Osteoblast (primary cell): ENCODE data around the gene TEX14. TPM values are rescaled to one million over a fixed set of nuclear protein-coding genes. Genes with fewer than 3 reads are reported as not detected.
A peak's percentile ranks its signal among the peaks of the same experiment; 100 is the strongest.

ENCODE experiments used
- DNase-seq: peaks from one replicate; pipeline ENCODE4 v3.0.0; 2011; ENCODE audit warnings: low spot score, mixed read lengths; ENCODE audit not compliant: insufficient read length; ENCODE audit errors: missing footprints
- H2AFZ ChIP-seq: 2 replicates; pipeline ENCODE4 v1.6.0; 2011; ENCODE audit warnings: mild to moderate bottlenecking, low read length
- H3K27ac ChIP-seq: 2 replicates; pipeline ENCODE4 v1.5.1; 2011; ENCODE audit warnings: mild to moderate bottlenecking, low read depth, low read length, moderate library complexity
- H3K27me3 ChIP-seq: 2 replicates; pipeline ENCODE4 v1.6.0; 2012; ENCODE audit warnings: mild to moderate bottlenecking, control low read depth, inconsistent platforms, low read length, moderate library complexity; ENCODE audit not compliant: insufficient read depth
- H3K36me3 ChIP-seq: 2 replicates; pipeline ENCODE4 v1.5.1; 2011; ENCODE audit warnings: mild to moderate bottlenecking, low read length, control low read depth, moderate library complexity; ENCODE audit not compliant: insufficient read depth
- H3K4me1 ChIP-seq: 2 replicates; pipeline ENCODE4 v1.5.1; 2011; ENCODE audit warnings: mild to moderate bottlenecking, low read length, control low read depth, moderate library complexity; ENCODE audit not compliant: insufficient read depth
- H3K4me2 ChIP-seq: 2 replicates; pipeline ENCODE4 v1.6.0; 2011; ENCODE audit warnings: mild to moderate bottlenecking, low read length; ENCODE audit not compliant: insufficient read depth
- H3K4me3 ChIP-seq: fragments of 200-600 bp; sonication (generic); 3 replicates; pipeline ENCODE4 v1.5.1; 2012; ENCODE audit warnings: mild to moderate bottlenecking, low read length, inconsistent platforms; ENCODE audit not compliant: insufficient read depth
- H3K79me2 ChIP-seq: 2 replicates; pipeline ENCODE4 v1.6.0; 2012; ENCODE audit warnings: mild to moderate bottlenecking, low read length, control low read depth, inconsistent platforms; ENCODE audit not compliant: insufficient read depth
- H3K9me3 ChIP-seq: 2 replicates; pipeline ENCODE4 v1.5.1; 2011; ENCODE audit warnings: low read depth, low read length, control low read depth
- H4K20me1 ChIP-seq: 2 replicates; pipeline ENCODE4 v1.6.0; 2012; ENCODE audit warnings: mild to moderate bottlenecking, low read length, control low read depth; ENCODE audit not compliant: insufficient read depth
- CTCF ChIP-seq: IDR thresholded peaks from 2 replicates; pipeline ENCODE4 v1.5.1; 2011; ENCODE audit warnings: mild to moderate bottlenecking, low read depth, low read length, moderate library complexity; ENCODE audit errors: extremely low read depth
- total RNA-seq: library from RNA; depleted of rRNA; stranded (reverse); fragments of >200 nt; gene quantifications from 2 replicates; pipeline ENCODE4 v1.2.3, GENCODE V29; 2012

TEX14 gene
- total RNA-seq, 1 donor, result under 0.01 TPM

- H3K79me2 ChIP-seq, result no peaks in the 10 kb centered on the region
These were observed 76.9 kb downstream of the TEX14 start for GRCh38 chr17:58614859-58615459.

GRCh38 chr17:58611331-58611730 is 80.5 kb downstream of the TEX14 start:
- H3K27ac ChIP-seq, result no peak overlapping the region
- peak; percentile 66 for DNase-seq
- H3K9me3 ChIP-seq, result no peaks in the 10 kb centered on the region
- no peaks in the 10 kb centered on the region for H4K20me1 ChIP-seq
- H3K27me3 ChIP-seq, result no peaks in the 10 kb centered on the region
- no peaks in the 10 kb centered on the region for H3K4me1 ChIP-seq
- H3K79me2 ChIP-seq, result no peaks in the 10 kb centered on the region
- H3K4me3 ChIP-seq, result no peak overlapping the region
- H3K36me3 ChIP-seq, result no peaks in the 10 kb centered on the region
- no peak overlapping the region for H2AFZ ChIP-seq
- no peak overlapping the region for H3K4me2 ChIP-seq
- no peak for TF ChIP-seq CTCF

More at GRCh38 chr17:58614859-58615459, 76.9 kb downstream of the TEX14 start:
- Histone ChIP-seq H3K36me3 (no peaks in the 10 kb centered on the region), H3K27me3 (no peaks in the 10 kb centered on the region), H3K9me3 (no peaks in the 10 kb centered on the region), H2AFZ (no peak overlapping the region), H3K4me3 (no peak overlapping the region), H3K4me1 (no peaks in the 10 kb centered on the region), H4K20me1 (no peaks in the 10 kb centered on the region), H3K4me2 (no peak overlapping the region), H3K27ac (no peak overlapping the region)
- DNase-seq, result no peak
- TF ChIP-seq CTCF, result no peak

- no peak overlapping the region for H3K4me3 ChIP-seq
These were observed 84.9 kb downstream of the TEX14 start for GRCh38 chr17:58606934-58607333.

GRCh38 chr17:58605986-58606385 is 85.9 kb downstream of the TEX14 start:
- Histone ChIP-seq H3K9me3 (no peaks in the 10 kb centered on the region), H3K79me2 (no peaks in the 10 kb centered on the region), H4K20me1 (no peaks in the 10 kb centered on the region), H3K4me2 (no peak overlapping the region), H3K4me1 (no peaks in the 10 kb centered on the region), H2AFZ (no peak overlapping the region), H3K27ac (no peak overlapping the region), H3K36me3 (no peaks in the 10 kb centered on the region), H3K4me3 (no peak overlapping the region), H3K27me3 (no peaks in the 10 kb centered on the region)
- TF ChIP-seq CTCF, result no peak
- no peak for DNase-seq

More at GRCh38 chr17:58606934-58607333, 84.9 kb downstream of the TEX14 start:
- no peaks in the 10 kb centered on the region for H3K4me1 ChIP-seq
- H3K27ac ChIP-seq, result no peak overlapping the region
- H3K4me2 ChIP-seq, result no peak overlapping the region
- H4K20me1 ChIP-seq, result no peaks in the 10 kb centered on the region
- no peaks in the 10 kb centered on the region for H3K27me3 ChIP-seq
- no peaks in the 10 kb centered on the region for H3K9me3 ChIP-seq
- no peak for DNase-seq
- no peaks in the 10 kb centered on the region for H3K36me3 ChIP-seq
- H3K79me2 ChIP-seq, result no peaks in the 10 kb centered on the region
- H2AFZ ChIP-seq, result no peak overlapping the region
- TF ChIP-seq CTCF, result no peak
